ENCODE data around the gene PTPRE. TPM values are rescaled to one million over a fixed set of nuclear protein-coding genes. Genes with fewer than 3 reads are reported as not detected.

The PTPRE gene
- total RNA-seq, 1 donor from 2014 or later, result 20.9 TPM

DNA sequence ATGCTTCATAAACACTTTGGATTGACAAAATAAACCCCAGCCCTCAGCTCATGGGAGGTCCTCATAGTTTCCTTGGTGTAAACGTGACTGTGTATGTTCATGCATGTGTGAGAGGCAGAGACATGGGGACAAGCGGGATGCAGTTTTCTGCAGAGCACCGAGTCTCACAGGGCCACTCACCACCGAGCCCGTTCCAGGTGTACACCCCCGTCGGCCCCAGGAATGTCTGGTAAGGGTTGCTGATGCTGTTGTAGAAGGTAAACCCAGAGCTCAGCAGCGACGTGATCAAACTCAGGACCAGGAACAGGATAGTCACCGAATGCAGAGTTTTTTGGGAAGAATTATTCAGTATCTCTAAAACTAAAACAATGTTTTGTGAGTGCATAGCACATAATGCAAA is 23.4 kb upstream of the PTPRE start:
- DNase-seq, result no peak

DNA sequence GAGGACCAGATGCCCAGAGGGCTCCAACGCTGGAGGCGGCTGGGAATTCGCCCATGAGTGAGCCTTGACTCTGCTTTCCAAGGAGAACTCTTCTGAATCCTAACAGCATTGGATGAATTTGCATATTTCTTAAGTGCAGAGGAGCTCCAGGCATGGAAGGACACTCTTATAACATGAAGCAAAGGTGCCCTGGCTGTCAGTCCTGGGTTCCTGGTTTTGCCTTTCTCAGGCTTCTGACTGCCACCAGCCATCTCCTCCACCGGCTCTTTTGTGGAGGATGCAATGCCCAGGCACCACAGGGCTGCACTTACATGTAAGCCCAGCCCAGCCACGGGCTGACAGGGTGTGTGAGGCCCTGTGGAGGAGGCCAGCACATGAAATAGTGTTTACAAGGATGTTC is 22.4 kb upstream of the PTPRE start:
- no peak for DNase-seq

DNA sequence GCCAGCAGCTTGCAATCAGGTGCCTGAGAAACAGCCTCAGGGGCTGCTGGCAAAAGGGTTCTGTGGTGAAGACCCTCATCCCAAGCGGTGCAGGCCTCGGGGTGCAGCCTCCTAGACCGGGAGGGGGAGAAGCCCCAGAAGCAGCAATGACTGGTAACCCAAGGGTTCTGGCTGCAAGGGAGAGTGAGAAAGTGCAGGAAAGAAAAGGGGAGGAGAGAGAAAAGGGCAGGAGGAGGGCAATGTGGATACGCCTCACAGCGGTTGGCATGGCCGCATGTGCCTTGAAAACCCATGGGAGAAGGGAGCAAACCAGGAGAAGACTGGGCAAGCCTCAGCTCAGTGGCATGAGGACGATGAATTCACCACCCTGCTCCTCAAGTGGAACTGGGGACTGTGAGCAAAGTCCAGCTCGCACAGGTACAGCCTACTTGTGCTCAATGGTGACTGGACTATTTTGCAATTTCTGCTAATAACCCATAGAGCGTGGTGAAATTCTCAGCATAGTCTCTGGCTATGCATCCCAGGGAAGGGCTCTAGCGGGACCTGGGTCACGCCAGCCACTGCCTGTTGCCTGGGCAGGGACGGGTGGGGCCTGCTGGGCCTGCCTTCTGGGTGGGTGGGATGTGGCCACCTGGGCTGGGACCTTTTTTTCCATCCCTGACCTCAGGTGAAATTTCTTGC is 20.4 kb upstream of the PTPRE start:
- DNase-seq, result no peak

DNA sequence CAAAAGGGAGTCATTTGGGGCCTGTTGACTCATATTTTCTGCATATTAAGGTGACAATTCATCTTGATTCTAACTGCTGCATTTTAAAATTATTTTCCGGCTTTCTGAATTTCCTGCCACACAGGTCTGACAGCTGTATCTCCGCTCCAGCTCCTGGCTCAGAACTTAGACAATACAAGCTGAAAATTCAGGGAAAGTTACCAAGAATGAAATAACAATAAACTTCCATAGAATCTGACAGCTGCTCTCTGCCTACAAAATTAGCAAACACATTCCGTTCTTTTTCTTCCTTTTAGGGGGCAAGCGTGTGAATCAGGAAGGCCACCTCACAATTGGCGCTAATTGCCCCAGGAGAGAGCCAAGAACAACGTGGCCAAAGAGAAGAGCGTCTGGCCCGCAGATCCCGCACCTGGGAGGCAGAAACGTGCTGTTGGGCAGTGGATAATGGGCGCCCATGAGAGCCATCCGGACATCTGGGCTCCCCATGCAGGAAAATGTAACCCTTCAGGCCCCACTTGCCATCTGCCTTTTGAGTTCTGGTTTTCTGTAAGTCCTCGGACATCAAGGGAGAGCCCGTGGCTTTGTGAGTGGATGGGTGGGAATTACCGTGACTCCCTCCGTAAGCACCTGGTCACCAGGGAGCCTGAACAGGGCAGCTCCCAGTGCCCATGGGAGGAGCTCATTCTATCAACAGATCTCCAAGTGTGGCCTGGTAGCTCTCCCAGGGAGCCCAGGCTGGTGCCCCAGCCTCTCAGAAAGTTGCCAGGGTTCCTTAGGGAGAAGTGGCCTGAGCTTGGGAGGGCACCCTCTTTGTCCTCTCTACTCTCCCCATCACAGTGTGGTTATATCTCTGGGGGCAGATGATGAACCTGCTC is 19.1 kb upstream of the PTPRE start:
- peak; percentile 54 for DNase-seq

DNA sequence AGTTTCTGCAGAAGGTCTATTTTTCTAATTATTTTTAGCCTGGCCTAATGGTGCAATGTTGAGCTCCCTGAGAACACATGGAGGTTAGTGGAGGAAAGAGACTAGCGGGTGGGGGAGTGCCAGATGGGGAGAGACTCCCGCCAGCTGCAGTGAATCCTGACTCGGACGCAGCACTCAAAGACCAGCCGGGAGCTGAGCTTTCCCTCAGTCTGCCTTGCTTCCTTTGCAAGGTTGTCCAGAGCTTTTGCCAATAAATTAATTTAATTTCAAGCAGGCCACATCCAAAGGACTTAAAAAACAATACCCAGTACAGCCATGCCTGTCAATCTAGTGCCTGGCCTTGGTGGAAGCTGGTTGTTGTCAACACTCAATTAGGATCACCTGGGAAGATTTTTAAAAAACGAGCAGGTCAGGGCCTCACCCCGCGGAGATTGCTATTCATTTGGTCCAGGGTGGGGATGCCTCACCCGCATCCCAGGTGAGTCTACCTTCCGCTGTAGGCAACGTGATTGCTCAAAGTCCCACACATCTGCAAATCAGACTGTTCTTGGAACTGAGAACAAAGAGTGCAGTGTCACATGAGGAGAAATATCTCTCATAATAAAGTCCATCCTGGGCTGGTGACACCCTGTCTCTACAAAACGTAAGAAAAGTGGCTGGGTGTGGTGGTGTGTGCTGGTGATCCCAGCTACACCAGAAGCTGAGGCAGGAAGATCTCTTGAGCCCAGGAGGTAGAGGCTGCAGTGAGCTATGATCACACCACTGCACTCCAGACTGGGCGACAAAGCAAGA is 18.2 kb upstream of the PTPRE start:
- peak; percentile 59 for DNase-seq

DNA sequence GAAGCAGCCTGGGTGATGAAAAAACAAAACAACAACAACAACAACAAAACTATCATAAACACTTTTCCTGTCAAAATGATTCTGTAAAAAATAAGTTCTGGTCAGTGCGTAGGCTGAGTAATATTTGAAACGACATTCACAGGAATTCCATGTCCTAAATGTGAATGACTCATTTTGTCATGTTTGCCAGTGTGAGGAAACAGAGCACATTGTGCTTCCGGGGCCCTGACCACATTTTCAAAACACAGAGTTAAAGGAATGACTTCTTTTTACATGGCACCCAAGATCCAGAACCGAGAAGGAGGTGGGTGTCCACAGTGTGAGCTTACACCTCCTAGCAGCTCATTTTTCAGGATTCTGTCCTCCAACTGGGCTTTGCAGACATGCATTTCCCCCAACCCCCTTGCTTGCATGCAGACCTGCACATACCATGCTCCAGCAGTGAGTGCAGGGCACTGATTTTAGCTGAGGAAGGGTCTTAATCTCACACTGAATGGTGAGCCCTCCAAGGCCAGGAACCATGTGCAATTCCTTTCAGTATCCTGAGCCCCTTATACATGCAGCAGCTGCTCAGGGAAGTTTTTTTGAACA is 17.2 kb upstream of the PTPRE start:
- DNase-seq, result no peak

DNA sequence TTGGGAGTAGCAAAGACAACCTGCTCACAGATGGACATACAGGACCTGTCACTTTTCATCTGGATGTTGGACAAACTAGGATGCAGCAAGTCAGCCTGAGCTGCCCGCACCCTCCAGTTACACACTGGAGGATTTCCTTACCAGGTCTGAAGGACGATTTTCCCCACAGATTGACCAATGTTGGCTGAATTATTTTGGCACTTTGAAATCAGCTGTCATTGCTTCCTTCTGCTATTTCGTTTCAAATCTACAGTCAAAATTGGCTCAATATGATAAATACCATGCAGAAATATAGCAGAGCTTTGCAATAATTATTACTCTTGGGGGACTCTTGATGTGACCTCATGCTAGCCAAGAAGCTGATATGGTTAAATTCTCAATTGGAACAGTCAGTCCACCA is 16.7 kb upstream of the PTPRE start:
- DNase-seq, result no peak

DNA sequence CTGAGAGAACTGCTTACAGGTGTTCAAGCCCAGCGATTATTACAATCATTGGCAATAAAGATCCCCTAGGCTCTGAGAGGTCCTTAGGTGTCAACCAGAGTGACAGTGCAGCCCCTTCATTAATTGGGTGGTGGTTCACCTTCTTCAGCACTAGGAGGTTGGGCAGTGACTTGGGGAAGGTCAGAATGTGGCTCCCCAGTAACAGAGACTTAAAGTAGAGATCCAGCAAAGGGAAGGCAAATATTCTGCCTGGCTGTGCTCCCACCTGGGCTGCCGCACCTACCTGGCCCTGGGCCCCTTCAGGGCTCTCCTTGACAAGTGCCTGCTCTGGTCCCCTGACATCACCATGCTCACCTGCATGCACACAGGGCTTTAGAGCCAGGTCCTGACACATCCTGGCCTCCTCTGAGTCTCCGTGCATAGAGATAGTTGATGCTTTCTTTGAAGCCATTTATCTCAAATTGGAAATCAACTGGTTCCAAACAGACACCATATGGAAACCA is 16.0 kb upstream of the PTPRE start:
- DNase-seq, result no peak

DNA sequence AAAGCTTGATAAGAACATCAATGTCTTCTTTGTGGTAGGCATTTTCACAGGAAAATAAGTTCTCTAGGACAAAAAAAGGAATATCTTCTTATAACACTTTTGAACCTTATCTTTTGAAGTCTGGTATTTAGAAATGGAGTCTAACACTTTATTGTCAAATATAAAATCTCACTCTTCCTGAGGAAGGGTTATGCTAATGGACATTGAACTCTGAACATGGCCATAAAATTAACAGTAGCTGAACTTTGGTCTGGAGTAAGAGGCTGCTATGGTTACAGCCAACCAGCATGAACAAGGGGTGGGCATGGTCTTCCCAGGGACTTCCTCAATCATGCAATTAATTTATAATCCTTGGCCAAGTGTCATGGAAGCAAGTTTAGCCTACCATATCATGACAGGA is 14.2 kb upstream of the PTPRE start, which contains the start of gene CLRN3:
TSS of gene CLRN3 (minus strand) at position 199 of the 400 bp plus-strand sequence. CDS start at position 42, 157 bp downstream.
- no peak for DNase-seq

DNA sequence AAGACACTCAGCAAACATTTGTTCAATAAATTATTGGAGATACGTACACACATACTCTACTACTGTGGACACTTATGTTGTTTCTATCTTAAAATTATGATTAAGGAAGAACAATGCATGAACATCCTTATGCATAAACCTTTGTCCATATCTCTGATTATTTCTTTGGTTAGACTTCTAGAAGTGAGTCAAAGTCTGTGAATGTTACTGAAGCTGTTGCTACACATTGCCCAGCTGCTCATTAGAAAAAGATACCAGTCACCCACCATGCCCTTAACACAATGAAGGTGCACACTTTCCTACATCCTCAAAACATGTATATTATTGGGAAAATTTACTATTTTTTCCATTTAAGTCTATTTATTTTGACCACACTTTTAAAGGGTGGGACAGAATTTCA is 12.8 kb upstream of the PTPRE start:
- DNase-seq, result no peak

DNA sequence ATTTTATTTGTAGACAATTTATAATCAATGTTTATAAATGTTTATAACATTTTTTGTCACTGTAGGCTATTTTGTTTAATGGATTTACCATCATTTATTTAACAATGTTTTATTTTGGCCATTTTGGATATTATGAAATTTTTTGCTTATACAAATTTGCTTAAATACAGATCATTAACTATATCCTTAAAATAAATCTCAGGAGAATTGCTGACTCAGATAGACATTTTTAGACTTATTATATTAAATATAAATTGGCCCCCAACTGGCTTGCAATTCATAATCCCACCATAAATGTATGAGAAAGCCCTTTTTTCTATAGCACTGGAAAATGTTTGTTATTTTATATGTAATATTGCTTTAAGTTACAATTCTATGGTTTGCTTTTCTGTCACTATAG is 10.3 kb upstream of the PTPRE start:
- DNase-seq, result no peak

DNA sequence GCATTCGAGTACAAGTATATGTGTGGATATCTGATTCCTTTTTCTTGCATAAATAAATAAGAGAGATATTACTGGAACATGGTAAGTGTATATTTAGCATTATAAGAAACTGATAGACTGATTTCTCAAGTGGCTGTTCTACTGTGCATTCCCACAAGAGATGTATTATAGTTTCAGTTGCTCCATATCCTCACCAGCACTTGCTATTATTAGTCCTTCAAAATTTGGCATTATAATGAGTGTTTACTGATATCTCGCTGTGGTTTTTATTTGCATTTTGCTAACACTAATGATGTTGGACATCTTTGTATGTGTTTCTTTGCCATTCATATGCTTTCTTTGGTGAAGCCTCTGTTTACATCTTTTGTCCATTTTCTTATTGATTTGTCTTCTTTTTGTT is 9.7 kb upstream of the PTPRE start:
- DNase-seq, result no peak

DNA sequence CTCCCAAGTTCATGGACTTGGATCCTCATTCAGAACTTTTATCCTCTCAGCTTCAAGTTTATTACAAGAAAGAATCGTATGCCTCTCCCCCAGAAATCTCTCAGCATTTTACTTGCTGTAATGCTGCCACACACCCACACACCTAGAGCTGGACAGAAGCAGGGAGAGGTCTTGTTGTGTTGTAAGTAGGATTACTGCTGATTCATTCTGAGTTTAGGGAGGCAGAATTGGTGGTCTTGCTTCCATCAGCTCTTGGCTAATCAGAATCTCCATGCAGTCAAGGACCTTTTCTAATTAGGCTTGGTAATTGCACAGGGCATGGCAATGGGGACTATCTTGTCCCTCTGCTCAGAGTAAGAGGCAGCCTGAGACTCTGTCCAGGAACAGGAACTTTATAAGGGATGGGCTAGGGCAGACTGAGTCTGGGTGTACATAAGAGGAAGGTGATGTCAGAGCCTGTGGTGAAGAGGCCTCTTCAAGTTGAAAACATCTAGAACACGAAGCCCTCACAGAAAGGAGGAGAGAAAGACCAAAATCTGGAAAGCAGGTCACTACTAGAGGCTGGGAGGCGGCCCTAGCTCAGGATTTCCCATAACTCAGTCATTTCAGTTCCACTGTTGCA is 7.0 kb upstream of the PTPRE start:
- no peak for DNase-seq

DNA sequence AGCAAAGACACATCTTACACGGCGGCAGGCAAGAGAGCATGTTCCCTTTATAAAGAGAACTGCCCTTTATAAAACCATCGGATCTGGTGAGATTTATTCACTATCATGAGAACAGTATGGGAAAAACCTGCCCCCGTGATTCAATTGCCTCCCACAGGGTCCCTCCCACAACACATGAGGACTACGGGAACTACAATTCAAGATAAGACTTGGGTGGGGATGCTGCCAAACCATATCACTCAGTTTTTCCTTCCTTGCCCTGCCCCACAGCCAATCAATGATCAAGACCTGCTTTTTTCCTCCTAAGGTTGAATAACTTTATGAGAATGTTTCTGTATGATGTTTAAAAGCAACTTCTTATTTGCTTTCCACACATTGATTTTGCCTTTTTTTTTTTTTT is 3.1 kb upstream of the PTPRE start:
- no peak for DNase-seq

DNA sequence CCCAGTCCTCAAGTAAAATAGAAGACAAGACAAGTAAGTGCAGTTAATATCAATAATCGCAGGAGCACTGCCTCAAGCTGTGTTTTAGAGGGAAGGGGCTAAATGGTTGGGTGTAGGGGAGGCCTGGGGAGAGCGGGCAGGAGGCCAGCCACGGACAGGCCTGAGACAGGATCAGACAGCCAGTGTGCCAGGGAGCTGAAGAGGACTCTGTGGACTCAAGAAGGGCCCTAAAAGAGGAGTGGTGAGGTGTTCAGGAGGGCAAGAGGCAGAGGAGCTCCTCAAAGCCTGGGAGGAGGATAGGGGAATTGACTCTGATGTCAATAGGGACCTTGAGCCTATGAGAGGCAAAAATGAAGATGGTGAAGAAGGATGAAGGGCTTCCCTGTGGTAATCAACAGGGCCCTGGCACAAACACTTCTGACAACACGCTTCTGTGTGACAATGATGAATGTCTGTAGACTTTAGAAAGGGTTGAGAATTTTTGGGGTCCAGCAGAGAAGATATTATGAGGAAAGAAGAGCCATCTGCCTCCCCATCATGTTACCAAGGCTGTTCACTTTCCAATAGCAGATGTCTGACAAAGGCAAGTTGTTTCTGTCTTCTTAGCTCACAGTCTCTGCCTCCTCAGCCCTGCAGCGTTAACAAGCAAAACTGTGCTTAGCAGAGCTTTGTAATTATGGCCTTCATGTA is 2.4 kb upstream of the PTPRE start:
- DNase-seq, result no peak

DNA sequence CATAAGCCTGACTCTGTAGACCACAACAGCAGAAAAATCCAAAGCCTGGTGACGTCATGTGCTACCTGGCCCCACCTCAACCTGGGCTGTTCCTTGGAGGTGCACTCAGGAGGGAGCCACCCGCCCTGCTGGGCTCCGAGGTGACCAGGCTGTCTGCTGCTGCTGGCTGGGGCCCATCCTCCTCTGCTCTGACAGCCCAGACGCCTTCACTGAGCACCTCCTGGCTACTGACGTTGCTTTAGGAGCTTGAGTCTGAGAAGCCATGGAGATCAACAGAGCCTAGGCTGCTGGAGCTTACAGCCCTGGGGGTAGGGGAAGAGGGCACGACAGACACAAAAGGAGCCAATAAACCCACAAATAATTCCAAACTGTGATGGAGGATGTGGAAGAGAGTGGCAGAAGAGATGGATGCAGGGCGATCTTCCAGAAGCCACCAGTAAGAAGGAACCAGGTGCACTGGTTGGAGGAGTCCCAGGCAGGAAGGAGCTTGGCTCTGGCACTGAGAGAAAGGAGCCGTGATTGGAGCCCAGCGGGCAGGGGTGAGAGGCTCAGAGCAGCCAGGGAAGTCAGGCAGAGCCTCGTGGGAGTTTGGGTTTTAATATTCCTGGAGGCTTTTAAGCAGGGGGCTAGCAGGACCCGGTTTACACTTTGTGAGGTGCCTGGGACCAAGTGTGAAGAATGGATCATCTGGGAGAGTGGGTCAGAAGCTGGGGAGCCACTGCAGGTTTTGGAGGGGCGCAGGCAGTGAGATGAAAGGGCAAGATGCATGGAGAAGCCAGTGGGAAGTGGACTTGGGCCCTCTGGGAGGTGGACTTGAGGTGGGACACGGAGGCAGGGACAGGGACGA is 1.7 kb upstream of the PTPRE start:
- DNase-seq, result no peak

DNA sequence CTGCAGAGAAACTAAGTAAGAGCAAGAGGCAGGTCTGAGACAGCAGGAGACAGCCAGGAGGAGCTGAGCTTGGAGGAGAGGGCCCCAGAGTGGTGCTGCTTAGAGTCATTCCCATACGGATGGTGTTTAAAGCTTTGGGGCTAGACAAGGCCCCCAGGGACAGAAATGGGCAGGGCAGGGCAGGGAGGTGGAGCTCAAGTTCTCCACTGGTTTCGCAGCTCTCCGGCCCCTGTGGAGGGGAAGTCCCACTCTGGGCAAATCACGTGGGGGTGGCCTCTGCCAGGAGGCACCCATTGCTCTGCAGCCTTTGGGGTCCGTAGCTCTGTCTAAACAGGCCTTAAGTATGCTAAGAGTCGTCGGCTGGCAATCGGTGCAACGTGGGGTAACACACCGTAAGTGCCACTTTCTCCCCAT is 1.0 kb upstream of the PTPRE start:
- no peak for DNase-seq

DNA sequence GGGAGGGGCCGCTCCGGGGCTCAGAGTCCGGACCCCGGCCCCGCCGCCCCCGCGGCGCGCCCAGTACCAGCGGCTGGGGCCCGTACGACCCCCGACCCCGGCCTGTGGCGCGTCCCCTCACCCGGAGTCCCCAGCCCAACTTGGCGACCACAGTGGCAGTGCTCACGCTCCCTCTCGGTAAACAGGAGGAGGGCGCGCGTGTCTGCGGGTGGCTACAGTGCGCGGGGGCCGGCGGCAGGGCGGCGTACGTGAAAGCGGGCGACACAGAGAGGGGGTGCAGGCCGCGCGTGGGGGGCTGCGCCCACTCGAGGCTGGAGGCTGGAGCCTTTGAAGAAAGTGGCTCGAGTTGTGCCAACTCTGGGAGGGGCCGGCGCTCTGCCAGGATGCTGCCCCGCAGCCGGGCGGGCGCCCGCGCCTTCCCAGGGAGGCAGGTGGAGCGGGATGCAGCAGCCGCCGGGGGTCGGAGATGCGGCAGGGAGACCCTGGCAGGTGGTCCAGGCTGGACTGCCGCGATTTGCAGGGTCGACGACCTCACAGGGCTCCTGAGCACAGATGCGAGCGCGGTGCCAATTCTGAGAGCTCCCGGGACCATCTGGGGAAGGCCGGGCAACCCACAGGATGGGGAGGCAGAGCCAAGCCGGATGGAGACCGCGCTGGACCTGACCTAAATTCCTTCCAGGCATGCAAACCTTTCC is 655 bp downstream of the PTPRE start:
- no peak for DNase-seq

DNA sequence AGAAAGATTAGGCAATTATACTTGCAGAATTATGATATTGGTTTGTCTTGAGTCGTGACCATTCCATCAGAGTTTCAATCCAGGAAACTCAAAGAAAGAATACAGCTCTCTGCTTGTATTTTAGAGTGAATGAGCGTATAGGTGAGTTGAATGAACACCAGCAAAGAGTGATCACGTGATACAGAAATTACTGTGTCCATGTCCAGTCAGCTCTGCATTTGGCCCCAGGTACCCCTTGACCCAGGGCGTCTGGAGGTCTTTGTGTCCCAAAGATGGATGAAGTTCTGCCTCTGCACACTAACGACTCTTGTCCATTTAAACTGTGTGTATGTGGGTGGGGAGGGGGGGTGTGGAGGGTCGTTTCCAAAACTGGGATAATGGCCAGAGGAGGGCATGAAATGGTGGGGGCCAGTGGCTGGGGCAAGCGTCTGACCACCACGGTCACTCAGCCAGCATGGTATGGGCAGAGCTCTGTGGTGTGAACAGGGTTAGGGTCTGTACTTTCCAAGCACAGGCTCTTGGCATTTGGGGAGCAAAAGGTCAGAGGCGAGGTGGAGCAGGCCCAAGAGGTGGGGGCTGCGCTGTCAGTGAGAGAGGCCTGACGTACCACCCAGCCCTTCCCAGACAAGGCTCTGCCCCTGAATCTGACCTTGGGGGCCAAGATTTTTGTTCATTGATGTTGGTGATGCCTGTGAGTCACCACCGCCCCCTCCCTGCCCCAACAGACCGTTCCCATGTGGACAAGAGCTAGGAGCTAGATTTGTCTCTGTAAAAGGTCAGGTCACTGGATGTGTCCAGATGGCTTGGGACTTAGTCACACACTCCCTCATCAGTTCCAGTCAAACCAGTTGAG is 1.4 kb downstream of the PTPRE start:
- DNase-seq, result no peak
